H9 (cell line): ENCODE data around the gene UNC5C. TPM values are rescaled to one million over a fixed set of nuclear protein-coding genes. Genes with fewer than 3 reads are reported as not detected.
A peak's percentile ranks its signal among the peaks of the same experiment; 100 is the strongest.

Experiments
- DNase-seq: peaks from one replicate; pipeline ENCODE4 v3.0.0-alpha.2; 2017
- H2AFZ ChIP-seq: one replicate; pipeline ENCODE4 v1.6.1; 2013; ENCODE audit warnings: mild to moderate bottlenecking, low read length, control low read depth, moderate library complexity
- H2AK5ac ChIP-seq: 2 replicates; pipeline ENCODE4 v1.6.1; 2013; ENCODE audit warnings: low read length, control low read depth, mixed read lengths; ENCODE audit not compliant: insufficient read length
- H2BK120ac ChIP-seq: one replicate; pipeline ENCODE4 v1.6.1; 2013; ENCODE audit warnings: low read depth, mild to moderate bottlenecking, low read length, control low read depth, inconsistent platforms; ENCODE audit not compliant: poor library complexity, severe bottlenecking
- H2BK12ac ChIP-seq: 2 replicates; pipeline ENCODE4 v1.6.1; 2013; ENCODE audit warnings: low read length, control low read depth, mixed read lengths, low read depth; ENCODE audit not compliant: insufficient read length
- H2BK15ac ChIP-seq: 2 replicates; pipeline ENCODE4 v1.6.1; 2013; ENCODE audit warnings: low read depth, low read length, control low read depth
- H2BK20ac ChIP-seq: one replicate; pipeline ENCODE4 v1.6.1; 2013; ENCODE audit warnings: low read depth, mild to moderate bottlenecking, low read length, control low read depth, inconsistent platforms; ENCODE audit not compliant: poor library complexity, severe bottlenecking
- H2BK5ac ChIP-seq: 2 replicates; pipeline ENCODE4 v1.6.1; 2013; ENCODE audit warnings: low read length, control low read depth, mixed read lengths; ENCODE audit not compliant: insufficient read length
- H3K14ac ChIP-seq: 2 replicates; pipeline ENCODE4 v1.6.1; 2013; ENCODE audit warnings: low read length, control low read depth; ENCODE audit not compliant: insufficient read depth
- H3K18ac ChIP-seq: 2 replicates; pipeline ENCODE4 v1.6.1; 2013; ENCODE audit warnings: low read depth, mild to moderate bottlenecking, mixed read lengths, low read length, control low read depth; ENCODE audit not compliant: insufficient read length
- H3K23ac ChIP-seq: 2 replicates; pipeline ENCODE4 v1.6.1; 2013; ENCODE audit warnings: low read length, control low read depth, mixed read lengths, low read depth; ENCODE audit not compliant: insufficient read length
- H3K23me2 ChIP-seq: 2 replicates; pipeline ENCODE4 v1.6.1; 2013; ENCODE audit warnings: low read depth, mild to moderate bottlenecking, mixed read lengths, low read length, control low read depth; ENCODE audit not compliant: insufficient read length, poor library complexity, severe bottlenecking
- H3K27ac ChIP-seq: 2 replicates; pipeline ENCODE4 v1.5.1; 2013; ENCODE audit warnings: low read length, control low read depth, mixed read lengths, low read depth; ENCODE audit not compliant: insufficient read length
- H3K27me3 ChIP-seq: 2 replicates; pipeline ENCODE4 v1.6.1; 2013; ENCODE audit warnings: low read length, control low read depth, inconsistent platforms; ENCODE audit not compliant: insufficient read depth
- H3K4ac ChIP-seq: 2 replicates; pipeline ENCODE4 v1.6.1; 2013; ENCODE audit warnings: low read depth, mild to moderate bottlenecking, control low read depth, inconsistent platforms, low read length, moderate library complexity
- H3K4me1 ChIP-seq: 2 replicates; pipeline ENCODE4 v1.6.1; 2013; ENCODE audit warnings: low read length, control low read depth, inconsistent platforms; ENCODE audit not compliant: insufficient read depth
- H3K4me2 ChIP-seq: 2 replicates; pipeline ENCODE4 v1.6.1; 2013; ENCODE audit warnings: low read length, control low read depth, mixed read lengths; ENCODE audit not compliant: insufficient read length, insufficient read depth
- H3K56ac ChIP-seq: 2 replicates; pipeline ENCODE4 v1.6.1; 2013; ENCODE audit warnings: low read depth, mild to moderate bottlenecking, mixed read lengths, low read length, control low read depth; ENCODE audit not compliant: insufficient read length
- H3K79me1 ChIP-seq: 2 replicates; pipeline ENCODE4 v1.6.1; 2013; ENCODE audit warnings: low read depth, mild to moderate bottlenecking, moderate library complexity, low read length, control low read depth, inconsistent platforms; ENCODE audit not compliant: insufficient read depth, poor library complexity, severe bottlenecking
- H3K79me2 ChIP-seq: 2 replicates; pipeline ENCODE4 v1.6.1; 2013; ENCODE audit warnings: low read length, control low read depth, inconsistent platforms; ENCODE audit not compliant: insufficient read depth
- H3K9ac ChIP-seq: 2 replicates; pipeline ENCODE4 v1.6.1; 2013; ENCODE audit warnings: low read length, control low read depth, mixed read lengths; ENCODE audit not compliant: insufficient read length; ENCODE audit errors: extremely low read depth
- H3K9me3 ChIP-seq: one replicate; pipeline ENCODE4 v1.6.1; 2013; ENCODE audit warnings: low read depth, low read length, inconsistent platforms; ENCODE audit not compliant: control insufficient read depth
- H3T11ph ChIP-seq: one replicate; pipeline ENCODE4 v1.6.1; 2013; ENCODE audit warnings: mild to moderate bottlenecking, low read length, control low read depth, inconsistent platforms
- H4K20me1 ChIP-seq: one replicate; pipeline ENCODE4 v1.6.1; 2013; ENCODE audit not compliant: control insufficient read depth, insufficient read length, insufficient read depth
- H4K5ac ChIP-seq: 2 replicates; pipeline ENCODE4 v1.6.1; 2013; ENCODE audit warnings: low read depth, mild to moderate bottlenecking, mixed read lengths, low read length, control low read depth; ENCODE audit not compliant: insufficient read length
- H4K8ac ChIP-seq: replicated peaks from 2 replicates; pipeline ENCODE4 v1.6.1; 2013; ENCODE audit warnings: low read length, control low read depth, mixed read lengths, low read depth; ENCODE audit not compliant: insufficient read length
- H4K91ac ChIP-seq: 2 replicates; pipeline ENCODE4 v1.6.1; 2013; ENCODE audit warnings: low read depth, mild to moderate bottlenecking, moderate library complexity, mixed read lengths, low read length, control low read depth; ENCODE audit not compliant: insufficient read length
- H3K27ac Mint-ChIP-seq, 3 experiments: 2 replicates in 2 of 3; 3 replicates in 1 of 3; pipeline ENCODE4 v1.8.0; 2020 to 2021; ENCODE audit warnings: mixed read lengths in 3 of 3, mild to moderate bottlenecking in 1 of 3, moderate library complexity in 1 of 3
- H3K27me3 Mint-ChIP-seq: 2 replicates; pipeline ENCODE4 v1.8.0; 2021; ENCODE audit warnings: low read depth, mild to moderate bottlenecking, moderate library complexity, mixed read lengths
- H3K36me3 Mint-ChIP-seq, 3 experiments: 2 replicates in 2 of 3; 3 replicates in 1 of 3; pipeline ENCODE4 v1.8.0; 2020 to 2021; ENCODE audit warnings: low read depth in 3 of 3, mixed read lengths in 3 of 3; ENCODE audit not compliant: insufficient read depth in 1 of 3
- H3K4me1 Mint-ChIP-seq, 2 experiments: 2 replicates each; pipeline ENCODE4 v1.8.0; 2020; ENCODE audit warnings: mixed read lengths in 2 of 2
- H3K4me3 Mint-ChIP-seq, 2 experiments: 2 replicates in 1 of 2; 3 replicates in 1 of 2; pipeline ENCODE4 v1.8.0; 2020 to 2021; ENCODE audit warnings: mild to moderate bottlenecking in 2 of 2, mixed read lengths in 2 of 2, moderate library complexity in 1 of 2
- H3K9me3 Mint-ChIP-seq, 2 experiments: 2 replicates in 1 of 2; 3 replicates in 1 of 2; pipeline ENCODE4 v1.8.0; 2020; ENCODE audit warnings: mild to moderate bottlenecking in 2 of 2, mixed read lengths in 2 of 2, moderate library complexity in 1 of 2
- WGBS: extraction: QIAGEN DNeasy Blood & Tissue Kit; methylation state at CpG from one replicate; pipeline ENCODE4 v1.1.7; 2013; ENCODE audit warnings: missing lambda C conversion rate, low lambda C conversion rate, mixed read lengths; ENCODE audit not compliant: insufficient read length; ENCODE audit errors: extremely low coverage; 5-methylcytosine and 5-hydroxymethylcytosine counted together
- total RNA-seq: library from RNA; stranded (reverse); gene quantifications from 2 replicates; pipeline ENCODE4 v1.2.1, GENCODE V29; 2021
- TF ChIP-seq, protein P1 (sequence below): fragments of 200-600 bp; sonication (generic); conservative IDR thresholded peaks from 3 replicates; pipeline ENCODE4 v1.8.0; 2021; ENCODE audit warnings: antibody characterized with exemption, mild to moderate bottlenecking

Gene UNC5C
- total RNA-seq, 1 experiment from 2014 or later = not detected

DNA sequence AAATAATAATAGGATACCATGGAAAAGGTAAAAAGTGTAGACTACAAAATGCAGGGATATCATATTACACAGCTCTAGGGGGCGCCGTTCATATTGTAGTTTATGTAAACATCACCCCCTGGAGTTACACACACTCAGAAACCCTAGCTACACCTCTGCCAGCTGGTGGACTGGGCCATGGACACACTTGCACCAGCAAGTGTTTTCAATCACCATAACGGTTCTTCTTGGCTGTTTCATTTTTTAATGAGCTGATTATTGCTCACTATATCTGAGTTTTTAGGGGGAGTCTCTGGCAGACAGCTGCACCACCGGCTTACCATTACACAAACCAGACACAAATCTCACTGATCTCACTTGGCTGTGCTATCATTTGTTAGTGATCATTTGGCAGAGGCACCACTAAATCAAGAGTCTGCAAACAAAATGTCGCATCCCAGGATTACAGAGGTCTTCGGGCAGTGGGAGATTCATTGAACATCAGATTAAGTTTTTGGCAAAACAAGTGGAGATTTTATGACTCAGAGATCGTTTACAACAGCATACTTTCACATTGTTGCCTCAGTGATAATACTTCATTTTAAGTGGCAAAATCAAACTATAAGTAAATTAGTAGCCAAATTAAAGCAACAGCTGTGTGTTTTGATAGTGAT, 185.7 kb downstream of the UNC5C start:
- no peak overlapping the region for H3K9ac ChIP-seq
- H3K4me1 Mint-ChIP-seq = peaks cover 10 to 11% of the 10 kb centered on the region in 2 experiments
- no peak overlapping the region for H2AFZ ChIP-seq
- no peaks in the 10 kb centered on the region for H3K79me2 ChIP-seq
- H3K4ac ChIP-seq = no peak overlapping the region
- no peak overlapping the region for H3K56ac ChIP-seq
- H3K9me3 Mint-ChIP-seq = no peaks in the 10 kb centered on the region
- H3K23ac ChIP-seq = no peak overlapping the region
- DNase-seq = peak; percentile 44
- no CpG with 5 or more reads among the region's 7 CpGs for WGBS
- no peak overlapping the region for H2BK20ac ChIP-seq
- H2BK15ac ChIP-seq = no peak overlapping the region
- H4K5ac ChIP-seq = no peak overlapping the region
- TF ChIP-seq, protein P1, sequence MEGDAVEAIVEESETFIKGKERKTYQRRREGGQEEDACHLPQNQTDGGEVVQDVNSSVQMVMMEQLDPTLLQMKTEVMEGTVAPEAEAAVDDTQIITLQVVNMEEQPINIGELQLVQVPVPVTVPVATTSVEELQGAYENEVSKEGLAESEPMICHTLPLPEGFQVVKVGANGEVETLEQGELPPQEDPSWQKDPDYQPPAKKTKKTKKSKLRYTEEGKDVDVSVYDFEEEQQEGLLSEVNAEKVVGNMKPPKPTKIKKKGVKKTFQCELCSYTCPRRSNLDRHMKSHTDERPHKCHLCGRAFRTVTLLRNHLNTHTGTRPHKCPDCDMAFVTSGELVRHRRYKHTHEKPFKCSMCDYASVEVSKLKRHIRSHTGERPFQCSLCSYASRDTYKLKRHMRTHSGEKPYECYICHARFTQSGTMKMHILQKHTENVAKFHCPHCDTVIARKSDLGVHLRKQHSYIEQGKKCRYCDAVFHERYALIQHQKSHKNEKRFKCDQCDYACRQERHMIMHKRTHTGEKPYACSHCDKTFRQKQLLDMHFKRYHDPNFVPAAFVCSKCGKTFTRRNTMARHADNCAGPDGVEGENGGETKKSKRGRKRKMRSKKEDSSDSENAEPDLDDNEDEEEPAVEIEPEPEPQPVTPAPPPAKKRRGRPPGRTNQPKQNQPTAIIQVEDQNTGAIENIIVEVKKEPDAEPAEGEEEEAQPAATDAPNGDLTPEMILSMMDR = peak; percentile 63
- no peaks in the 10 kb centered on the region for H3K23me2 ChIP-seq
- H3K27me3 ChIP-seq = no peaks in the 10 kb centered on the region
- H3K4me1 ChIP-seq = no peaks in the 10 kb centered on the region
- peak overlapping the region in 2 of 3 experiments; percentile 6 to 24; a peak in 2 of 7 replicates for H3K27ac Mint-ChIP-seq
- no peak overlapping the region for H3T11ph ChIP-seq
- H2BK120ac ChIP-seq = no peak overlapping the region
- no peak overlapping the region for H2BK12ac ChIP-seq
- H3K27ac ChIP-seq = no peak overlapping the region
- no peaks in the 10 kb centered on the region for H3K27me3 Mint-ChIP-seq
- no peak overlapping the region for H3K4me2 ChIP-seq
- H2AK5ac ChIP-seq = no peak overlapping the region
- H3K4me3 Mint-ChIP-seq = no peak overlapping the region
- H4K20me1 ChIP-seq = no peaks in the 10 kb centered on the region
- H3K79me1 ChIP-seq = no peaks in the 10 kb centered on the region
- H3K18ac ChIP-seq = no peak overlapping the region
- H3K36me3 Mint-ChIP-seq = no peaks in the 10 kb centered on the region
- no peak overlapping the region for H2BK5ac ChIP-seq
- H4K91ac ChIP-seq = no peak overlapping the region
- no peak overlapping the region for H3K14ac ChIP-seq
- no peak overlapping the region for H4K8ac ChIP-seq
- no peaks in the 10 kb centered on the region for H3K9me3 ChIP-seq
